HepG2 (cell line): Measurements from ENCODE around the gene TMEM63B. TPM values are rescaled to one million over a fixed set of nuclear protein-coding genes. Genes with fewer than 3 reads are reported as not detected.

Experiments used
- ATAC-seq: fragments of 200-7000 bp; cut with Tn5 transposase; 3 replicates; pipeline ENCODE4 v1.9.1; 2020; ENCODE audit warnings: mild to moderate bottlenecking, moderate library complexity
- BruUV-seq: library from RNA; stranded (reverse); fragments of 400-500 nt; replicated peaks from 2 replicates; lab custom pipeline; 2021; lab: Mats Ljungman, UMichigan
- CTCF ChIA-PET: fragments of 300-600 bp; formaldehyde crosslinking; extraction: SDS; loops from one replicate; lab custom pipeline; 2021; ENCODE audit warnings: low total read pairs, inconsistent platforms, low intra/inter-chr PET ratio; lab: Yijun Ruan, JAX
- POLR2A ChIA-PET: fragments of 350-600 bp; sonication (Branson Sonifier 250); formaldehyde crosslinking; loops from one replicate; lab custom pipeline; 2020; ENCODE audit warnings: antibody characterized with exemption, inconsistent platforms; lab: Yijun Ruan, JAX
- DNase-seq: peaks from one replicate; pipeline ENCODE4 v3.0.0-alpha.2; 2015; ENCODE audit warnings: low spot score
- FAIRE-seq: peaks from 3 replicates; lab custom pipeline; 2011; peaks lifted over from hg19 to GRCh38; lab: Jason Lieb, UNC
- H2AFZ ChIP-seq: one replicate; pipeline ENCODE4 v1.6.1; 2011; ENCODE audit warnings: low read length, inconsistent platforms
- H3K27ac ChIP-seq: fragments of 300-600 bp; 3 replicates; pipeline ENCODE4 v1.8.0; 2011; ENCODE audit warnings: mixed run types, mild to moderate bottlenecking, mixed read lengths, low read length, inconsistent platforms; ENCODE audit not compliant: insufficient read depth; ENCODE audit errors: extremely low read length
- H3K27me3 ChIP-seq, 2 experiments: fragments of 200-600 bp in 1 of 2; 2 replicates in 1 of 2; 3 replicates in 1 of 2; pipeline versions ENCODE4 v1.6.0 to v1.8.0; 2011; ENCODE audit warnings: low read length in 2 of 2, mild to moderate bottlenecking in 2 of 2, moderate library complexity in 2 of 2, inconsistent platforms in 1 of 2; ENCODE audit not compliant: insufficient read depth in 2 of 2, control insufficient read depth in 1 of 2
- H3K36me3 ChIP-seq, 2 experiments: fragments of 200-600 bp in 1 of 2; replicated peaks in 1 of 2; 2 replicates in 1 of 2; 3 replicates in 1 of 2; pipeline versions ENCODE4 v1.5.1 to v1.8.0; 2011; ENCODE audit warnings: low read length in 2 of 2, inconsistent platforms in 1 of 2; ENCODE audit not compliant: insufficient read depth in 2 of 2, control insufficient read depth in 1 of 2
- H3K4me1 ChIP-seq: 2 replicates; pipeline ENCODE4 v1.5.1; 2012; ENCODE audit warnings: low read length, inconsistent platforms; ENCODE audit not compliant: insufficient read depth
- H3K4me2 ChIP-seq: 2 replicates; pipeline ENCODE4 v1.6.0; 2011; ENCODE audit warnings: low read depth, low read length, inconsistent platforms
- H3K4me3 ChIP-seq, 3 experiments: fragments of 200-600 bp in 1 of 3; sonication (generic), shearing (Covaris generic) in 1 of 3; replicated peaks in 1 of 3; 2 replicates each; pipeline ENCODE4 v1.5.1; 2011 to 2016; ENCODE audit warnings: low read length in 3 of 3, inconsistent platforms in 2 of 3, low read depth in 2 of 3, mild to moderate bottlenecking in 2 of 3, control low read depth in 1 of 3, mixed read lengths in 1 of 3; ENCODE audit not compliant: insufficient read depth in 1 of 3
- H3K79me2 ChIP-seq: one replicate; pipeline ENCODE4 v1.6.1; 2011; ENCODE audit warnings: low read length, inconsistent platforms; ENCODE audit not compliant: insufficient read depth
- H3K9ac ChIP-seq: 2 replicates; pipeline ENCODE4 v1.6.0; 2011; ENCODE audit warnings: mild to moderate bottlenecking, low read depth, low read length, inconsistent platforms; ENCODE audit not compliant: insufficient read depth
- H3K9me3 ChIP-seq: 2 replicates; pipeline ENCODE4 v1.5.1; 2012; ENCODE audit warnings: mild to moderate bottlenecking, low read length
- H4K20me1 ChIP-seq: 2 replicates; pipeline ENCODE4 v1.6.0; 2011; ENCODE audit warnings: inconsistent platforms, mild to moderate bottlenecking, low read length, moderate library complexity; ENCODE audit not compliant: insufficient read depth
- ATF3 ChIP-seq: sonication (generic); formaldehyde crosslinking; IDR thresholded peaks from 2 replicates; pipeline ENCODE4 v1.4.0; 2020; ENCODE audit warnings: missing genetic modification reagents
- ATF5 ChIP-seq: sonication (generic); formaldehyde crosslinking; IDR thresholded peaks from 2 replicates; pipeline ENCODE4 v1.4.0; 2020; ENCODE audit warnings: mild to moderate bottlenecking, low read depth, missing genetic modification reagents
- BORCS8-MEF2B ChIP-seq: sonication (generic); formaldehyde crosslinking; IDR thresholded peaks from 2 replicates; pipeline ENCODE4 v1.8.0; 2022; ENCODE audit warnings: mild to moderate bottlenecking, missing genetic modification reagents
- FUBP1 ChIP-seq: sonication (generic); formaldehyde crosslinking; IDR thresholded peaks from 2 replicates; pipeline ENCODE4 v1.5.1; 2020; ENCODE audit warnings: missing genetic modification reagents, mild to moderate bottlenecking, borderline replicate concordance
- GATAD1 ChIP-seq: IDR thresholded peaks from 2 replicates; pipeline ENCODE4 v1.6.1; 2016; ENCODE audit warnings: missing genetic modification reagents, missing compliant biosample characterization
- HNRNPUL1 ChIP-seq: fragments of 200-400 bp; formaldehyde crosslinking; IDR thresholded peaks from 2 replicates; pipeline ENCODE4 v1.6.1; 2017; ENCODE audit warnings: low read depth, mild to moderate bottlenecking, low read length, moderate library complexity
- ISL2 ChIP-seq: sonication (generic); formaldehyde crosslinking; IDR thresholded peaks from 2 replicates; pipeline ENCODE4 v1.5.0; 2020; ENCODE audit warnings: missing genetic modification reagents
- LBX2 ChIP-seq: sonication (generic); formaldehyde crosslinking; IDR thresholded peaks from 2 replicates; pipeline ENCODE4 v1.5.0; 2020; ENCODE audit warnings: missing genetic modification reagents, mild to moderate bottlenecking, borderline replicate concordance
- PCBP2 ChIP-seq: fragments of 200-400 bp; formaldehyde crosslinking; optimal IDR thresholded peaks from 2 replicates; pipeline ENCODE3; 2018; ENCODE audit warnings: low read length, low read depth; ENCODE audit not compliant: poor library complexity, severe bottlenecking
- PRDM10 ChIP-seq: sonication (generic); formaldehyde crosslinking; IDR thresholded peaks from 2 replicates; pipeline ENCODE4 v1.4.0; 2020; ENCODE audit warnings: low read depth, missing genetic modification reagents
- TRIM22 ChIP-seq: fragments of 450-650 bp; IDR thresholded peaks from 2 replicates; pipeline ENCODE4 v1.6.1; 2017
- ZFX ChIP-seq: sonication (generic); formaldehyde crosslinking; IDR thresholded peaks from 2 replicates; pipeline ENCODE4 v1.4.0; 2020; ENCODE audit warnings: mild to moderate bottlenecking, low read depth, missing genetic modification reagents, moderate library complexity
- ZNF3 ChIP-seq: IDR thresholded peaks from 2 replicates; pipeline ENCODE4 v1.7.0; 2017; ENCODE audit warnings: inconsistent platforms
- ZNF460 ChIP-seq: sonication (generic); formaldehyde crosslinking; IDR thresholded peaks from 2 replicates; pipeline ENCODE4 v1.5.1; 2020; ENCODE audit warnings: missing genetic modification reagents, mild to moderate bottlenecking, borderline replicate concordance
- ZNF737 ChIP-seq: sonication (generic); formaldehyde crosslinking; IDR thresholded peaks from 2 replicates; pipeline ENCODE4 v1.5.0; 2020; ENCODE audit warnings: missing genetic modification reagents, mild to moderate bottlenecking, borderline replicate concordance
- WGBS: methylation state at CpG from one replicate; pipeline ENCODE4 v1.1.6; 2017; ENCODE audit warnings: low lambda C conversion rate; 5-methylcytosine and 5-hydroxymethylcytosine counted together
- in situ Hi-C: cut with HindIII; loops from 2 replicates; pipeline ENCODE4 v1.10.0; 2017; ENCODE audit warnings: low pct_unique_long_range_greater_than_20kb; ENCODE audit not compliant: extremely low pct_ligation_motif_present
- intact Hi-C: fragments of 100-400 bp; cut with micrococcal nuclease; formaldehyde crosslinking; loops from one replicate; pipeline ENCODE4 v1.10.0; 2022; ENCODE audit not compliant: unreplicated experiment
- polyA plus RNA-seq, 8 experiments: library from polyadenylated mRNA; depleted of rRNA in 3 of 8; stranded (reverse) in 7 of 8; unstranded in 1 of 8; fragments of >200 nt; fragmentation: Illumina TruSeq in 4 of 8; extraction: Trizol in 4 of 8; gene quantifications; 2 replicates each; pipeline versions ENCODE4 v1.2.1 to v1.2.3, GENCODE V29; 2011 to 2016; ENCODE audit warnings: low read depth in 4 of 8, missing spikeins in 1 of 8, mixed read lengths in 1 of 8; ENCODE audit not compliant: insufficient read depth in 1 of 8
- total RNA-seq, 5 experiments: library from RNA; depleted of rRNA; stranded (reverse); fragments of >200 nt; fragmentation: Illumina TruSeq; extraction: Trizol; gene quantifications; 2 replicates each; pipeline ENCODE4 v1.2.3, GENCODE V29; 2016; ENCODE audit warnings: low read depth in 1 of 5

Gene TMEM63B
- total and polyA plus RNA-seq, 2 of the 13 experiments (the other 11 are each of a cell fraction or from before 2014, with no cell fraction given) = 27.4 to 75.8 TPM

GRCh38 chr6:44178424-44179071 lies 51.2 kb downstream of the TMEM63B start:
- DNase-seq = no peak
- intact Hi-C loops (no loop called here), in situ Hi-C loops (no loop called here)
- ATAC-seq = peak; percentile 4; the same call in 1 of the 3 replicates
- ChIA-PET CTCF (no interaction called here), POLR2A (interaction anchor here (1.3 to 3.3 kb wide), 5 partner anchors 11 to 68 kb away, joined by 4 to 14 read pairs (median 9); partner anchors contain the start of gene HSP90AB1)
- no peak for FAIRE-seq
- Histone ChIP-seq H3K9me3 (no peaks in the 10 kb centered on the region), H3K27me3 (peaks cover 0 to 14% of the 10 kb centered on the region in 2 experiments; a peak in 1 of 5 replicates), H3K9ac (no peak overlapping the region), H3K4me3 (no peak overlapping the region), H3K27ac (no peak overlapping the region), H2AFZ (no peak overlapping the region), H3K4me2 (peak overlapping the region; percentile 25; the same call in 1 of the 2 replicates), H3K79me2 (no peaks in the 10 kb centered on the region), H3K4me1 (peaks cover 59% of the 10 kb centered on the region), H3K36me3 (no peaks in the 10 kb centered on the region), H4K20me1 (no peaks in the 10 kb centered on the region)
- BruUV-seq = no TSS peak
- TF ChIP-seq ATF3 (no peak), ISL2 (CRISPR knock-in tag) (no peak), ZNF460 (CRISPR knock-in tag) (no peak), TRIM22 (no peak), LBX2 (no peak), PRDM10 (CRISPR knock-in tag) (no peak), ZNF737 (no peak), ATF5 (CRISPR knock-in tag) (no peak), ZFX (peak; percentile 11; the same call in 1 of the 2 replicates), GATAD1 (CRISPR knock-in tag) (no peak), HNRNPUL1 (no peak), ZNF3 (peak; percentile 31; the same call in 1 of the 2 replicates), PCBP2 (no peak), FUBP1 (CRISPR knock-in tag) (no peak), BORCS8-MEF2B (CRISPR knock-in tag) (no peak)
- WGBS = 45% methylated on average over 9 of the region's 9 CpGs
